Ovary (tissue), 9 donors: Measurements from ENCODE around the gene HYAL3. TPM values are rescaled to one million over a fixed set of nuclear protein-coding genes. Genes with fewer than 3 reads are reported as not detected.
A peak's percentile ranks its signal among the peaks of the same experiment; 100 is the strongest.
"Not testable (repeated sequence)": the region's sequence is repeated elsewhere in the genome, so short reads cannot be mapped to it uniquely, and the experiment has no call there.

ENCODE experiments used
- DNase-seq, 5 donors: peaks; one replicate each; pipeline ENCODE4 v3.0.0-alpha.2; 2019 to 2020
- H3K27ac ChIP-seq, 2 donors: fragments of 200-600 bp; one replicate each; pipeline versions ENCODE4 v1.5.1 to v1.8.0; 2019 to 2022
- H3K27me3 ChIP-seq: fragments of 200-600 bp; one replicate; pipeline ENCODE4 v1.8.0; 2022
- H3K36me3 ChIP-seq: fragments of 200-600 bp; sonication (generic); one replicate; pipeline ENCODE4 v1.5.1; 2019
- H3K4me1 ChIP-seq: one replicate; pipeline ENCODE4 v1.8.1; 2013; ENCODE audit warnings: mild to moderate bottlenecking, moderate library complexity; ENCODE audit not compliant: insufficient read depth
- H3K4me3 ChIP-seq: fragments of 200-600 bp; sonication (generic); one replicate; pipeline ENCODE4 v1.5.1; 2017
- H3K9me3 ChIP-seq, 2 donors: fragments of 200-600 bp in 1 of 2; sonication (generic) in 1 of 2; one replicate each; pipeline versions ENCODE4 v1.5.1 to v1.8.1; 2013 to 2019; ENCODE audit warnings: mild to moderate bottlenecking in 1 of 2, moderate library complexity in 1 of 2
- CTCF ChIP-seq, 3 donors: fragments of 450-650 bp in 2 of 3; fragments of 200-600 bp in 1 of 3; IDR thresholded peaks; one replicate each; pipeline versions ENCODE4 v1.5.1 to v1.8.0; 2016 to 2022; ENCODE audit warnings: antibody characterized with exemption in 3 of 3, mild to moderate bottlenecking in 1 of 3
- EP300 ChIP-seq: sonication (generic); formaldehyde crosslinking; IDR thresholded peaks from one replicate; pipeline ENCODE4 v1.6.1; 2017; ENCODE audit warnings: antibody characterized with exemption
- POLR2A ChIP-seq: fragments of 450-650 bp; IDR thresholded peaks from one replicate; pipeline ENCODE4 v1.6.1; 2017; ENCODE audit warnings: antibody characterized with exemption, mild to moderate bottlenecking, moderate library complexity
- WGBS, 3 donors: extraction: QIAGEN DNeasy Blood & Tissue Kit in 1 of 3; methylation state at CpG; one replicate each; pipeline versions ENCODE4 v1.1.5 to v1.1.7; 2013 to 2017; 5-methylcytosine and 5-hydroxymethylcytosine counted together
- intact Hi-C, 4 donors: fragments of 100-400 bp; cut with DNase I; formaldehyde crosslinking; loops; one replicate each; pipeline versions ENCODE4 v1.11.0 to v1.15.1; 2022 to 2023
- polyA plus RNA-seq, 2 donors: library from polyadenylated mRNA; stranded (reverse); fragments of 200-250 nt in 1 of 2; fragments of 350-450 nt in 1 of 2; fragmentation: Illumina TruSeq in 1 of 2; extraction: RNeasy Lipid Tissue Mini Kit (QIAGEN cat#74804) in 1 of 2; gene quantifications; one replicate each; pipeline ENCODE4 v1.2.3, GENCODE V29; 2013 to 2014
- total RNA-seq, 7 donors: library from RNA; depleted of rRNA in 2 of 7; stranded (reverse); fragments of >200 nt in 2 of 7; fragmentation: NEBNext Ultra II Directional in 3 of 7; extraction: Animal tissue kit (Norgen Biotek cat#: 25700) in 3 of 7; gene quantifications; one replicate each; pipeline versions ENCODE4 v1.1.0 to v1.2.4, GENCODE V29; 2016 to 2023
- donor health status: DM: no; HTN: no; CAD: no; lungs with moderate emphysema.
- donor health status: DM: no; HTN: no; CAD: no.
- donor health status: Bipolar disorder and iron deficiency.
- donor health status: DM: yes; HTN: yes; CAD: no.
- donor health status: DM: no; HTN: no; CAD: no.
- donor health status: DM: yes; HTN: yes; CAD: no.

HYAL3 gene
- total and polyA plus RNA-seq, 9 donors = 0.58 to 4.3 (median 1.9) TPM

GRCh38 chr3:50263478-50264382, 35.5 kb downstream of the HYAL3 start:
- Histone ChIP-seq H3K27me3 (no peaks in the 10 kb centered on the region), H3K9me3 (no peaks in the 10 kb centered on the region), H3K4me1 (peaks cover 46% of the 10 kb centered on the region), H3K27ac (peak overlapping the region; percentile 62 to 99), H3K36me3 (no peaks in the 10 kb centered on the region), H3K4me3 (no peak overlapping the region)
- WGBS, 3 donors = 38 to 46% (median 40%) methylated on average over 6 of the region's 6 CpGs
- intact Hi-C loops = loop anchor here in 1 of 4 donors (10.0 kb wide), 1 partner anchor 61 kb away; the partner anchor contains the start of genes HYAL2 and TUSC2
- no peak for TF ChIP-seq EP300
- no peak for TF ChIP-seq CTCF (IDR thresholded peaks at IDR 0.05)
- no peak for TF ChIP-seq POLR2A
- peak; percentile 63 to 78 (median 74) for DNase-seq

- peak overlapping the region in 1 of 2 donors; percentile 99 for H3K27ac ChIP-seq
- no peak overlapping the region for H3K4me3 ChIP-seq
- peak in 1 of 5 donors; percentile 34 for DNase-seq
- intact Hi-C loops = loop anchor here in 1 of 4 donors (10.0 kb wide), 1 partner anchor 62 kb away; the partner anchor contains the start of genes HYAL2 and TUSC2
- no peaks in the 10 kb centered on the region for H3K9me3 ChIP-seq
- TF ChIP-seq CTCF (IDR thresholded peaks at IDR 0.05) (no peak), EP300 (no peak)
- H3K4me1 ChIP-seq = peaks cover 42% of the 10 kb centered on the region
- WGBS, 3 donors = 73 to 82% (median 79%) methylated on average over 7 of the region's 7 CpGs
- no peaks in the 10 kb centered on the region for H3K27me3 ChIP-seq
- no peaks in the 10 kb centered on the region for H3K36me3 ChIP-seq
Measured at GRCh38 chr3:50262778-50263177, 36.4 kb downstream of the HYAL3 start.

GRCh38 chr3:50262200-50262599, 37.0 kb downstream of the HYAL3 start:
- H3K36me3 ChIP-seq, H3K27me3 ChIP-seq, H3K9me3 ChIP-seq, H3K4me3 ChIP-seq, DNase-seq: not testable (repeated sequence)
- intact Hi-C loops = loop anchor here in 1 of 4 donors (10.0 kb wide), 1 partner anchor 63 kb away; the partner anchor contains the start of genes HYAL2 and TUSC2
- WGBS, 3 donors = 97 to 98% (median 98%) methylated on average over 4 of the region's 4 CpGs
- Histone ChIP-seq H3K27ac (peak overlapping the region; percentile 97 to 99), H3K4me1 (peaks cover 40% of the 10 kb centered on the region)

GRCh38 chr3:50261505-50261904, 37.7 kb downstream of the HYAL3 start:
- Histone ChIP-seq H3K4me1 (peaks cover 34% of the 10 kb centered on the region), H3K27me3 (no peaks in the 10 kb centered on the region), H3K4me3 (no peak overlapping the region), H3K9me3 (no peaks in the 10 kb centered on the region), H3K36me3 (no peaks in the 10 kb centered on the region), H3K27ac (peak overlapping the region; percentile 97 to 99)
- DNase-seq = peak in 3 of 5 donors; percentile 36 to 48 (median 40)
- no peak for TF ChIP-seq POLR2A
- no peak for TF ChIP-seq CTCF (IDR thresholded peaks at IDR 0.05)
- TF ChIP-seq EP300 = no peak
- intact Hi-C loops = loop anchor here in 1 of 4 donors (10.0 kb wide), 1 partner anchor 63 kb away; the partner anchor contains the start of genes HYAL2 and TUSC2
- WGBS, 3 donors = 25 to 51% (median 48%) methylated on average over 2 of the region's 2 CpGs
